Adipocyte (in vitro differentiated cells): ENCODE data around the gene PRKCE.

Source experiments
- DNase-seq: peaks from one replicate; pipeline ENCODE4 v3.0.0-alpha.2; 2015; ENCODE audit warnings: low read depth
- H3K27me3 ChIP-seq: replicated peaks from 2 replicates; pipeline ENCODE4 v1.7.0; 2013; ENCODE audit warnings: mild to moderate bottlenecking, low read length, moderate library complexity; ENCODE audit not compliant: control insufficient read depth, insufficient read depth
- H3K36me3 ChIP-seq: 2 replicates; pipeline ENCODE4 v1.7.0; 2013; ENCODE audit warnings: low read length, mild to moderate bottlenecking, moderate library complexity; ENCODE audit not compliant: control insufficient read depth, insufficient read depth, severe bottlenecking
- H3K4me1 ChIP-seq: 2 replicates; pipeline ENCODE4 v1.7.0; 2013; ENCODE audit warnings: mild to moderate bottlenecking, low read length, moderate library complexity; ENCODE audit not compliant: control insufficient read depth, insufficient read depth
- H3K4me3 ChIP-seq: 2 replicates; pipeline ENCODE4 v1.7.0; 2013; ENCODE audit warnings: mild to moderate bottlenecking, low read length, moderate library complexity
- H3K9ac ChIP-seq: 2 replicates; pipeline ENCODE4 v1.7.0; 2013; ENCODE audit warnings: mild to moderate bottlenecking, low read length, moderate library complexity
- H3K9me3 ChIP-seq: 2 replicates; pipeline ENCODE4 v1.7.0; 2013; ENCODE audit warnings: mild to moderate bottlenecking, low read length, moderate library complexity; ENCODE audit not compliant: control insufficient read depth

The PRKCE gene

DNA sequence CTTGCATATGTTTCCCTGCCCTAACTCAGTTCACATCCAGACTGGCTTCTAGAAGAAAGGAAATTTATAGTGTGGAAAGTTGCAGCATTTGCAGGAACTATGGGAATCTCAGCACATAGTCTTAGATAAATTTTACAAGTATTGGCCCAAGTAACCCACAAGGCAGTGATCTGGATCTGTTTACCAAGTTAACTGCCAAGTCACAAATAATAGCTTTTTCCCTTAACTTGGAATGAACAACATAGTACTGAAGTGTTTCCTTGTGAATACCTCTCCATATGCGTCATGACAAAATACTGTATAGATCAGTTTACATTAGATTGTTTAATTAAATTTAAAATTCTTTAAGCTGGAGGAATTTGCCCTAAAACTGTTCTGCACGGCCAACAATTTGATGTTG lies 390.0 kb downstream of the PRKCE start:
- Histone ChIP-seq H3K27me3 (no peaks in the 10 kb centered on the region), H3K36me3 (no peaks in the 10 kb centered on the region), H3K9me3 (no peaks in the 10 kb centered on the region), H3K4me1 (peaks cover 8% of the 10 kb centered on the region), H3K4me3 (no peak overlapping the region), H3K9ac (no peak overlapping the region)
- DNase-seq = peak; percentile 49

DNA sequence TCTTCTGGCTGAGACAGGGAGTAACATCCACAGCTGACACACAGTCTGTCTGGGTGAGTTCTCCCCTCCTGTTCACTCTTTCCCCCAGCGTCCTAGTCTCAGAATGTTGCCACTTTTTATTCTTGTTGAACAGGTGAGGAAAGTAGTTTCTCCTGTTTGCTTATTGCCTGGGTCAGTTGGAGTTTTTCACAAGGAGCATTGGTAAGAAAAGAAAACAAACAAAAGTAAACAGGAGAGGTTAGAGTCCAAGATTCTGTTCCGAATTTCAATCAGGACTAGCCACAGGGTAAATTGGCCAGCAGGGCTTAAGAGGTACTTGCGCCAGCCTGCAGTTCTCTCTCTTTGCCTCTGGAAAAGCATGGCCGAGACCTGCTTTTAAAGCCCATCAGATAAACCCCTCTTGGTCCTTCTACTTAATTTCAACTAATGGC lies 390.7 kb downstream of the PRKCE start:
- Histone ChIP-seq H3K9me3 (no peaks in the 10 kb centered on the region), H3K36me3 (no peaks in the 10 kb centered on the region), H3K27me3 (no peaks in the 10 kb centered on the region), H3K4me3 (no peak overlapping the region), H3K9ac (no peak overlapping the region), H3K4me1 (peaks cover 8% of the 10 kb centered on the region)
- no peak for DNase-seq

- Histone ChIP-seq H3K9me3 (no peaks in the 10 kb centered on the region), H3K4me1 (peaks cover 8% of the 10 kb centered on the region), H3K4me3 (no peak overlapping the region), H3K36me3 (no peaks in the 10 kb centered on the region), H3K9ac (no peak overlapping the region), H3K27me3 (no peaks in the 10 kb centered on the region)
- no peak for DNase-seq
Observed at GRCh38 chr2:46042711-46043110, 391.2 kb downstream of the PRKCE start.

DNA sequence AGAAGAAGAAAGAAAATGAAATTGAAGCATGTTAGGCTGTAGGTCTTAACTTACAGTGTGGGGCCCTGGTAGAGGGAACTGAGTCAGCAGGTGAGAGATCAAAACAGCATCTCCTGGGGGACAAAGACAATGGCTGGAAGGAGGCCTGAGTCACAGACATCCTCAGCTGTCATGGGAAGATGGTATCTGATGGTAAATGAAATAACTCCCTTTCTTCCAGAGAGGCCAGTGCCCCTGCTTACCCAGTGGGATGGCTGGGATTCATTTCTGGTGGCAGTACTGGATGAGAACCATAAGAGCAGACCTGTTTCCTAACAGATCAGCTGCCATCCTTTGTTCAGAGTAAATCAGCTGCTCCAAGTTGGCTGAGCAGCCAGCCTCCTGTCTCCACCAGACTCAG lies 394.4 kb downstream of the PRKCE start:
- Histone ChIP-seq H3K9ac (no peak overlapping the region), H3K4me3 (no peak overlapping the region), H3K9me3 (no peaks in the 10 kb centered on the region), H3K36me3 (peaks cover 1% of the 10 kb centered on the region), H3K27me3 (no peaks in the 10 kb centered on the region), H3K4me1 (peaks cover 4% of the 10 kb centered on the region)
- DNase-seq = no peak

- Histone ChIP-seq H3K27me3 (no peaks in the 10 kb centered on the region), H3K9ac (no peak overlapping the region), H3K36me3 (peaks cover 8% of the 10 kb centered on the region), H3K9me3 (no peaks in the 10 kb centered on the region), H3K4me1 (peaks cover 4% of the 10 kb centered on the region), H3K4me3 (no peak overlapping the region)
- DNase-seq = no peak
Observed at GRCh38 chr2:46047290-46047689, 395.8 kb downstream of the PRKCE start.

DNA sequence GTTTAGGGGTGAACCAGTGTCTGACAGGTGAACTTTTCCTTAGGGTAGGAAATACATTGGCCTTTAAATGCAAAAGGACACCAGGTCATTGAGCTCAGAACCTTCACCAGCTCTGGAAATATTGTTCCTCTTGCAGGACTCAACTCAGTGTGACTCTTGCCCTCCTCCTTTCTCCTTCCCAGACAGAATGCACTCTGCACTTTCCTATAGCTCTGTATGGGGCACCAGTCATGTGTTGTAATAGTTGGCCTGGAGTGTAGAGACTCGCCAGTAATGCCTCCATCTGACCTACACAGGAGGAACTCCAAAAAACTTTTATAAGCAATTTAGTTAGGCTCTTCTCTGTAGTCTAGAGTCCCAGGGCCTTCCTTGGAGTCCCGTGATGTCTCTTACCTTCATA lies 397.2 kb downstream of the PRKCE start:
- H3K4me3 ChIP-seq = no peak overlapping the region
- H3K9ac ChIP-seq = no peak overlapping the region
- H3K36me3 ChIP-seq = peaks cover 8% of the 10 kb centered on the region
- no peaks in the 10 kb centered on the region for H3K9me3 ChIP-seq
- DNase-seq = no peak
- H3K27me3 ChIP-seq = no peaks in the 10 kb centered on the region
- H3K4me1 ChIP-seq = peaks cover 4% of the 10 kb centered on the region

DNA sequence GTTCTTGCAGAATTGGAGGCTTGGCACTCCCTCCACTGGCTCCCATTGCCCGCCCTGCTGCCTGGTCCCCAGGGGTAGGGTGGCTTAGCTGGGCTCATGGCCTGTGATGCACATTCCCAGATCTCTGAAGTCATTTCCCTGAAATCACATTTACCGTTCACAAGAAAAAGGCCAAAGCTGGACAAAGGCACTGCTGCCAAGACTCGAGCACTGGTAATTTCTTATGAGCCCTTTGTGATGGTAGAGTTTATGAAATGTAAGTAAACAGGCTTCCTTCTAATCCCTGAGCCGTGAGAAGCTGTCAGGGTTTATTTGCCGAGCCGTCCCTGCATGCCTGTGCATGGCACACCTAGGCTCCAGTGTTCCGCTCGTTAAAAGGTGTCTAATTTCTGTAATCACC lies 398.6 kb downstream of the PRKCE start:
- Histone ChIP-seq H3K27me3 (no peaks in the 10 kb centered on the region), H3K36me3 (peaks cover 8% of the 10 kb centered on the region), H3K9ac (no peak overlapping the region), H3K9me3 (no peaks in the 10 kb centered on the region), H3K4me1 (peaks cover 4% of the 10 kb centered on the region), H3K4me3 (no peak overlapping the region)
- DNase-seq = no peak

DNA sequence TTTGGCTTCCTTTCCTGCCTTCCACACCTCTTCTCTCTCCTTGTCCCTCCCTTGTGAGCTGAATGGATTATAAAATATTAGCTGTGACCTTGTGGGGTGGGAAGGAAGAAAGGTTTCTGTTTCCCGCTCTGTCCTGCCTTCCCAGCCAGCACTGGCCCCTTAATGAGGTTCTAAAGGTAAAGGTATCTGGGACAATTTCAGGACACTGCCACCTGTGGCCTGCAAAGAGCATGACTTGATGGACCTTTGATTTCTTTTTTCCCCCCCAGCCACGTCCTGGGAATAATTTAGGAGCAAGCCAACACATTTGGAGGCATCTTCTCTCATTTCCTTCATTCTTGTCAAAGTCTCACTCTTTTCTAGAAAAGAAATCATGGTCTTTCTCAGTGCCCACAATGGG lies 399.0 kb downstream of the PRKCE start:
- Histone ChIP-seq H3K9me3 (no peaks in the 10 kb centered on the region), H3K27me3 (no peaks in the 10 kb centered on the region), H3K9ac (no peak overlapping the region), H3K36me3 (peaks cover 8% of the 10 kb centered on the region), H3K4me3 (no peak overlapping the region), H3K4me1 (peaks cover 4% of the 10 kb centered on the region)
- DNase-seq = no peak

GRCh38 chr2:46051085-46051484 lies 399.6 kb downstream of the PRKCE start:
- Histone ChIP-seq H3K9ac (no peak overlapping the region), H3K9me3 (no peaks in the 10 kb centered on the region), H3K4me1 (peaks cover 4% of the 10 kb centered on the region), H3K27me3 (no peaks in the 10 kb centered on the region), H3K4me3 (no peak overlapping the region), H3K36me3 (peaks cover 8% of the 10 kb centered on the region)
- DNase-seq = no peak

GRCh38 chr2:46053564-46053963 lies 402.1 kb downstream of the PRKCE start:
- no peak overlapping the region for H3K9ac ChIP-seq
- H3K4me3 ChIP-seq = no peak overlapping the region
- H3K9me3 ChIP-seq = no peaks in the 10 kb centered on the region
- DNase-seq = no peak
- H3K36me3 ChIP-seq = peaks cover 11% of the 10 kb centered on the region
- H3K4me1 ChIP-seq = peaks cover under 1% of the 10 kb centered on the region
- no peaks in the 10 kb centered on the region for H3K27me3 ChIP-seq

GRCh38 chr2:46056541-46056940 lies 405.1 kb downstream of the PRKCE start:
- H3K4me3 ChIP-seq = no peak overlapping the region
- DNase-seq = no peak
- no peak overlapping the region for H3K9ac ChIP-seq
- no peaks in the 10 kb centered on the region for H3K4me1 ChIP-seq
- H3K9me3 ChIP-seq = no peaks in the 10 kb centered on the region
- peaks cover 8% of the 10 kb centered on the region for H3K36me3 ChIP-seq
- H3K27me3 ChIP-seq = no peaks in the 10 kb centered on the region

GRCh38 chr2:46058140-46058539 lies 406.7 kb downstream of the PRKCE start:
- Histone ChIP-seq H3K4me3 (no peak overlapping the region), H3K27me3 (no peaks in the 10 kb centered on the region), H3K9me3 (no peaks in the 10 kb centered on the region), H3K4me1 (peaks cover 2% of the 10 kb centered on the region), H3K36me3 (peaks cover 4% of the 10 kb centered on the region), H3K9ac (no peak overlapping the region)
- no peak for DNase-seq
